ENCODE measurements around the gene NAIF1.

- no peak for TF ChIP-seq GATA2 (IDR thresholded peaks at IDR 0.05; ENCODE audit: low read depth, low read length)
- no peak for TF ChIP-seq GATA3 (IDR thresholded peaks at IDR 0.05; ENCODE audit: low read depth, low read length)
These were observed 46.6 kb upstream of the NAIF1 start for GRCh38 chr9:128113526-128114325.

Measured in SH-SY5Y (cell line).